K562 (cell line): ENCODE results near the gene PLD1.

Experiments
- ADNP ChIP-seq: fragments of 200-800 bp; sonication (Bioruptor generic); IDR thresholded peaks from 2 replicates; pipeline ENCODE4 v1.6.1; 2016; ENCODE audit warnings: missing genetic modification characterization, missing compliant biosample characterization
- BCL6 ChIP-seq: fragments of 250-450 bp; sonication (Bioruptor Pico); IDR thresholded peaks from 2 replicates; pipeline ENCODE4 v1.4.0; 2020
- CTCF ChIP-seq, 3 experiments: IDR thresholded peaks in 2 of 3; conservative IDR thresholded peaks in 1 of 3; 2 replicates each; pipeline ENCODE4 v1.5.1; 2011 to 2012; ENCODE audit warnings: low read length in 3 of 3, mild to moderate bottlenecking in 3 of 3, control low read depth in 2 of 3, improper control_type of control experiment in 1 of 3, inconsistent platforms in 1 of 3, low read depth in 1 of 3, mixed read lengths in 1 of 3, moderate library complexity in 1 of 3; ENCODE audit not compliant: insufficient read depth in 2 of 3
- E2F5 ChIP-seq: sonication (generic); formaldehyde crosslinking; IDR thresholded peaks from 2 replicates; pipeline ENCODE4 v1.8.0; 2022; ENCODE audit warnings: mild to moderate bottlenecking, missing genetic modification reagents
- ELF4 ChIP-seq: fragments of 450-650 bp; formaldehyde crosslinking; IDR thresholded peaks from 2 replicates; pipeline ENCODE4 v1.4.0; 2022; ENCODE audit warnings: missing genetic modification characterization
- EZH2 ChIP-seq: IDR thresholded peaks from 2 replicates; pipeline ENCODE4 v1.6.1; 2012; ENCODE audit warnings: low read depth, mild to moderate bottlenecking, inconsistent platforms, low read length, borderline replicate concordance
- SRF ChIP-seq, 2 experiments: fragments of 250-450, 450-650 bp in 1 of 2; sonication (Bioruptor Pico) in 1 of 2; sonication (generic) in 1 of 2; formaldehyde crosslinking; IDR thresholded peaks; 2 replicates each; pipeline versions ENCODE4 v1.5.0 to v1.5.1; 2020 to 2022; ENCODE audit warnings: mild to moderate bottlenecking in 1 of 2, missing genetic modification reagents in 1 of 2
- ZFP1 ChIP-seq: fragments of 450-650 bp; formaldehyde crosslinking; IDR thresholded peaks from 2 replicates; pipeline ENCODE4 v1.4.0; 2020; ENCODE audit warnings: mild to moderate bottlenecking, mixed read lengths

GRCh38 chr3:171745577-171746319, 64.5 kb downstream of the PLD1 start:
- TF ChIP-seq EZH2 (no peak), BCL6 (CRISPR knock-in tag) (no peak), E2F5 (CRISPR knock-in tag) (no peak), SRF (CRISPR knock-in tag; IDR thresholded peaks at IDR 0.05) (no peak), ELF4 (CRISPR knock-in tag) (no peak), ADNP (no peak), CTCF (IDR thresholded peaks at IDR 0.05 in 2 of 3, conservative IDR thresholded peaks at IDR 0.05 in 1 of 3; ENCODE audit: insufficient read depth in 2 of 3, low read depth in 1 of 3, low read length in 3 of 3) (no peak), ZFP1 (CRISPR knock-in tag) (no peak)
